GM18858 (cell line): Measurements from ENCODE around the gene CES4A.
"Not testable (repeated sequence)": the region's sequence is repeated elsewhere in the genome, so short reads cannot be mapped to it uniquely, and the experiment has no call there.

Experiments used
- ATAC-seq: cut with Tn5 transposase; IDR thresholded peaks from one replicate; pipeline ENCODE4 v1.9.1; 2021; ENCODE audit not compliant: unreplicated experiment

CES4A gene

DNA sequence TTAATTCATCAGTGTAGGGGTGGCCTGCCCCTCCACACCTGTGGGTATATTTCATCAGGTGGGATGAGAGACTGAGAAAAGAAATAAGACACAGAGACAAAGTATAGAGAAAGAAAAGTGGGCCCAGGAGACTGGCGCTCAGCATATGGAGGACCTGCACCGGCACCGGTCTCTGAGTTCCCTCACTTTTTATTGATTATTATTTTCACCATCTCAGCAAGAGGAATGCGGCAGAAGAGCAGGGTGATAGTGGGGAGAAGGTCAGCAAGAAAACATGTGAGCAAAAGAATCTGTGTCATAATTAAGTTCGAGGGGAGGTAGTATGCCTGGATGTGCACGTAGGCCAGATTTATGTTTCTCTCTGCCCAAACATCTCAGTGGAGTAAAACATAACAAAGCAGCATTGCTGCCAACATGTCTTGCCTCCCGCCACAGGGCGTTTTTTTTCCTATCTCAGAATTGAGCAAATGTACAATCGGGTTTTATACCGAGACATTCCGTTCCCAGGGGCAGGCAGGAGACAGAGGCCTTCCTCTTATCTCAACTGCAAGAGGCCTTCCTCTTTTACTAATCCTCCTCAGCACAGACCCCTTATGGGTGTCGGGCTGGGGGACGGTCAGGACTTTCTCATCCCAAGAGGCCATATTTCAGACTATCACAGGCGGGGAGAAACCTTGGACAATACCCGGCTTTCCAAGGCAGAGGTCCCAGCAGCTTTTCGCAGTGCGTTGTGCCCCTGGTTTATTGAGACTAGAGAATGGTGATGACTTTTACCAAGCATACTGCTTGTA, 32.8 kb upstream of the CES4A start:
- ATAC-seq, result not testable (repeated sequence)

DNA sequence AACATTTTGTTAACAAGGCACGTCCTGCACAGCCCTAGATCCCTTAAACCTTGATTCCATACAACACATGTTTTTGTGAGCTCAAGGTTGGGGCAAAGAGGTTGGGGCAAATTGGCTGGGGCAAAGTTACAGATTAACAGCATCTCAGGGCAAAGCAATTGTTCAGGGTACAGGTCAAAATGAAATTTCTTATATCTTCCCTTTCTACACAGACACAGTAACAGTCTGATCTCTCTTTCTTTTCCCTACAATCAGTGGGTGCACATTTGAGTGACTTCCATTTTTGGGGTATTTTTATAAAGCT, 32.3 kb upstream of the CES4A start:
- ATAC-seq, result not testable (repeated sequence)

DNA sequence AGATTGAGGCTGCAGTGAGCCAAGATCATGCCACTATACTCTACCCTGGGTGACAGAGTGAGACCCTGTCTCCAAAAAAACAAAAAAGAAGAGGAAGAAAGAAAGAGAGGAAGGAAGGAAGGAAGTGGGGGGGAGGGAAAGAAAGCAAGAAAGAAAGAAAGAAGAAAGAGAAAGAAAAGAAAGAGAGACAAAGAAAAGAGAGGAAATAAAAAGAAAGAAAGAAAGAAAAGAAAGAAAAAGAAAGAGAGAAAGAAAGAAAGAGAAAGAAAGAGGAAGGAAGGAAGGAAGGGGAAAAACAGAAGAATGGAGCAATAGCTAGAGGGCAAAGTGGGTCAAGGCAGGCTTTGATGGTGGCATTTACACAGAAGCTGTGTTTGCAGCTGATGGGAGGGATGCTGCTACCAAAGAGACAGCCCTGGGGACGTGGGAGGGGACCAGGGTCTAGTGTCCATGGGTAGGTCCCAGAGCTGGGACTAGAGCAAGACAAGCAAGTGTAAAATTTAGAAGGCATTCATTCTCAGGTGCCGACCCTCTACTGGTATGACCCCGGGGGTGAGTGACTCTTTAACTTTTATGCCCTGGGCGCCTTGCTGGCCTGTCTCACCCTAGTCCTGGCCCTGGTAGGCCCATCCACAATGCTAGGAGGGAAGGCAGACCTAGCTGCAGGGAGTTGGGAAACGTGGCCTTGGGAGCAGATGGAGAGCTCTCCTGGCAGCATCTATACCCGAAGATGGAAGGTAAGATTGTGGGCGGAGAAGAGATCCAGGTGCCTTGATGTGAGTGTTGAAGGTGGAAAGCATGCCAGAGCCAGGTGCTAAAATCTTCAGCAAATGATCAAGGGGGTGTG, 29.3 kb upstream of the CES4A start:
- ATAC-seq, result no peak

GRCh38 chr16:66959704-66960161, 28.7 kb upstream of the CES4A start:
- ATAC-seq, result no peak

GRCh38 chr16:66960270-66960669, 28.1 kb upstream of the CES4A start:
- no peak for ATAC-seq

GRCh38 chr16:66961065-66961744, 27.2 kb upstream of the CES4A start, which contains the start of gene CES3:
TSS of gene CES3 (plus strand) at chr16:66961266. CDS start at chr16:66961308, 42 bp downstream.
- ATAC-seq, result no peak

- ATAC-seq, result no peak
Observed at GRCh38 chr16:66961914-66962313, 26.5 kb upstream of the CES4A start.

- ATAC-seq, result no peak
Observed at GRCh38 chr16:66964049-66964448, 24.3 kb upstream of the CES4A start.

DNA sequence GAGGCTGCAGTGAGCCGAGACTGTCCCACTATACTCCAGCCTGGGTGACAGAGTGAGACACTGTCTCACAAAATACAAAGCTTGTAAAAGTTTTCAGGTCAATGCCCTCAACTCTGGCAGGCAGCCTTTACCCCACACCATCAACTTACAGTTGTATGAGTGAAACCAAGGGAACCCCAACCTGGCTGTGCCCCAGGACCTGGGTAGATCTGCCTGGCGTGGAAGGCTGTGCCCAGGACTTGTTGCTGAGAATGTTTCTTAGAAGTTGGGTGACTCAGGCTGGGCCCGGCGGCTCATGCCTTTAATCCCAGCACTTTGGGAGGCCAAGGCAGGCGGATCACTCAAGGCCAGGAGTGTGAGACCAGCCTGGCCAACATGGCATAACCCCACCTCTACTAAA, 19.5 kb upstream of the CES4A start:
- ATAC-seq, result no peak

DNA sequence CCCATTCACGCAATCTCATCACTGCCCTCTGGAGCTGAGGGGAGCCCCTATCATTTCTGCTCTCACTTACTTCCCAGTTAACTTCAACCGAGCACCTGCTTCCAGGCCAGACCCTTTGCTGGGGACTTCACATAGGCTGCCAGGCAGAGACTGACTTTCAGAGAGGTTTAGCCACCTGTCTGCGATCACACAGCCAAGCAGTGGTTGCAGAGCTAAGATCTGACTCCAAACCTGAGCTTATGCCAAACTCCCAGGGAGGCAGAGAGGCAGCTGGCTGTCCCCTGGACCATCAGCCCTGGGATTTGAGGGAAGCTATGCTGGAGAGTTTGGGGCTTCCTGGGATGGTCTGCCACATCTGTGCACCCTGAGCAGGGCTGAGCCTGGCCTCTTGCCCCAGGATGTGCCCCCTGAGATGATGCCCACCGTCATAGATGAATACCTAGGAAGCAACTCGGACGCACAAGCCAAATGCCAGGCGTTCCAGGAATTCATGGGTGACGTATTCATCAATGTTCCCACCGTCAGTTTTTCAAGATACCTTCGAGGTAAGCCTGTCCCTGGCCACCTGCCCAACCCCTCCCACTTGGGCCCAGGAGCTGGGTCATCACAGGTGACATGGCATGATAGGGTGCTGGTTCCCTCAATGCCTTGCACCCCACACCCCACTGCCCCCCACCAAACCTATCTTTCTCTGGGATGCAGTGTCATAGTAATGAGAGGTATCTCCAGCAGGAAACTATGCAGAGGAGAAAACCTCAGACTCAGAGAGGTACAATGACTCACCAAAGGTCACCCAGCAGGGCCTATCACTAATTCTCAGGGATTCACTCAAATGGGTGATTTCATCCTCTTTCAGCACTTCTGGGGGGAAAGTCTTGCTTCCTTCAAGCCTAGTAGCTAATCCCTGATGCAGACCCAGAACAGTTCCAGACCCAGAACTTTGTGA, 17.3 kb upstream of the CES4A start:
- no peak for ATAC-seq

DNA sequence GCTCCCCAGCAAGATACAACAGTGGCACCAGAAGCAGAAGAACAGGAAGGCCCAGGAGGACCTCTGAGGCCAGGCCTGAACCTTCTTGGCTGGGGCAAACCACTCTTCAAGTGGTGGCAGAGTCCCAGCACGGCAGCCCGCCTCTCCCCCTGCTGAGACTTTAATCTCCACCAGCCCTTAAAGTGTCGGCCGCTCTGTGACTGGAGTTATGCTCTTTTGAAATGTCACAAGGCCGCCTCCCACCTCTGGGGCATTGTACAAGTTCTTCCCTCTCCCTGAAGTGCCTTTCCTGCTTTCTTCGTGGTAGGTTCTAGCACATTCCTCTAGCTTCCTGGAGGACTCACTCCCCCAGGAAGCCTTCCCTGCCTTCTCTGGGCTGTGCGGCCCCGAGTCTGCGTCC, 15.4 kb upstream of the CES4A start:
- no peak for ATAC-seq

DNA sequence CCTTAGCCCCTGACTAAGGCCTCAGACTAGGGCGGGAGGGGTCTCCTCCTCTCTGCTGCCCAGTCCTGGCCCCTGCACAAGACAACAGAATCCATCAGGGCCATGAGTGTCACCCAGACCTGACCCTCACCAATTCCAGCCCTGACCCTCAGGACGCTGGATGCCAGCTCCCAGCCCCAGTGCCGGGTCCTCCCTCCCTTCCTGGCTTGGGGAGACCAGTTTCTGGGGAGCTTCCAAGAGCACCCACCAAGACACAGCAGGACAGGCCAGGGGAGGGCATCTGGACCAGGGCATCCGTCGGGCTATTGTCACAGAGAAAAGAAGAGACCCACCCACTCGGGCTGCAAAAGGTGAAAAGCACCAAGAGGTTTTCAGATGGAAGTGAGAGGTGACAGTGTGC, 14.7 kb upstream of the CES4A start:
- no peak for ATAC-seq

DNA sequence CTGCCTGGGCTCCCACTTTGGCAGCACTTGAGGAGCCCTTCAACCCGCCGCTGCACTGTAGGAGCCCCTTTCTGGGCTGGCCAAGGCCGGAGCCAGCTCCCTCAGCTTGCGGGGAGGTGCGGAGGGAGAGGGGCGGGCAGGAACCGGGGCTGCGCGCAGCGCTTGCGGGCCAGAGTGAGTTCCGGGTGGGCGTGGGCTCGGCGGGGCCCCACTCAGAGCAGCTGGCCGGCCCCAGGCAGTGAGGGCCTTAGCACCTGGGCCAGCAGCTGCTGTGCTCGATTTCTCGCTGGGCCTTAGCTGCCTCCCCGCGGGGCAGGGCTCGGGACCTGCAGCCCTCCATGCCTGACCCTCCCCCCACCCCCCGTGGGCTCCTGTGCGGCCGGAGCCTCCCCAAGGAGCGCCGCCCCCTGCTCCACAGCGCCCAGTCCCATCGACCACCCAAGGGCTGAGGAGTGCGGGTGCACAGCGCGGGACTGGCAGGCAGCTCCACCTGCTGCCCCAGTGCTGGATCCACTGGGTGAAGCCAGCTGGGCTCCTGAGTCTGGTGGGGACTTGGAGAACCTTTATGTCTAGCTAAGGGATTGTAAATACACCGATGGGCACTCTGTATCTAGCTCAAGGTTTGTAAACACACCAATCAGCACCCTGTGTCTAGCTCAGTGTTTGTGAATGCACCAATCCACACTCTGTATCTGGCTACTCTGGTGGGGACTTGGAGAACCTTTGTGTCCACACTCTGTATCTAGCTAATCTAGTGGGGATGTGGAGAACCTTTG, 14.0 kb upstream of the CES4A start:
- not testable (repeated sequence) for ATAC-seq

DNA sequence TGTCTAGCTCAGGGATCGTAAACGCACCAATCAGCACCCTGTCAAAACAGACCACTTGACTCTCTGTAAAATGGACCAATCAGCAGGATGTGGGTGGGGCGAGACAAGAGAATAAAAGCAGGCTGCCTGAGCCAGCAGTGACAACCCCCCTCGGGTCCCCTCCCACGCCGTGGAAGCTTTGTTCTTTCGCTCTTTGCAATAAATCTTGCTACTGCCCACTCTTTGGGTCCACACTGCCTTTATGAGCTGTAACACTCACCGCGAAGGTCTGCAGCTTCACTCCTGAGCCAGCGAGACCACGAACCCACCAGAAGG, 13.5 kb upstream of the CES4A start:
- not testable (repeated sequence) for ATAC-seq

GRCh38 chr16:66975302-66975893, 13.0 kb upstream of the CES4A start:
- ATAC-seq, result no peak

DNA sequence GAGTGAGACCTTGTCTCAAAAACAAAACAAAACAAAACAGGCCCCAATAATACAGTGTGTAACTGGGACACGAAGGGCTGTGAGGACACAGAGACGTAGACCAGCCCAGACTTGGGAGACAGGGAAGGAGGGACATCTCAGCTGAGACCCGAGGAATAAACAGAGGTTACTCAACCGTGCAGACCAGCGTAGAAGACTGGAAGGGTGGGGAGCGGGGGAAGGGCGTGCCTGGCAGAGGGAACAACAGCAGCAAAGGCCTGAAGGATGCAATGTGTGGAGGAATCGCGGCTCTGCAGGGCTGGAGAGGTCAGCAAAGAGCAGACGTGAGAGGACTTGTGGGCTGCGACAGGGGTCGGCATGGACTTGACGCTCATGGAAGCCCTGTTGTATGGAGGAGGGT, 11.6 kb upstream of the CES4A start:
- no peak for ATAC-seq

DNA sequence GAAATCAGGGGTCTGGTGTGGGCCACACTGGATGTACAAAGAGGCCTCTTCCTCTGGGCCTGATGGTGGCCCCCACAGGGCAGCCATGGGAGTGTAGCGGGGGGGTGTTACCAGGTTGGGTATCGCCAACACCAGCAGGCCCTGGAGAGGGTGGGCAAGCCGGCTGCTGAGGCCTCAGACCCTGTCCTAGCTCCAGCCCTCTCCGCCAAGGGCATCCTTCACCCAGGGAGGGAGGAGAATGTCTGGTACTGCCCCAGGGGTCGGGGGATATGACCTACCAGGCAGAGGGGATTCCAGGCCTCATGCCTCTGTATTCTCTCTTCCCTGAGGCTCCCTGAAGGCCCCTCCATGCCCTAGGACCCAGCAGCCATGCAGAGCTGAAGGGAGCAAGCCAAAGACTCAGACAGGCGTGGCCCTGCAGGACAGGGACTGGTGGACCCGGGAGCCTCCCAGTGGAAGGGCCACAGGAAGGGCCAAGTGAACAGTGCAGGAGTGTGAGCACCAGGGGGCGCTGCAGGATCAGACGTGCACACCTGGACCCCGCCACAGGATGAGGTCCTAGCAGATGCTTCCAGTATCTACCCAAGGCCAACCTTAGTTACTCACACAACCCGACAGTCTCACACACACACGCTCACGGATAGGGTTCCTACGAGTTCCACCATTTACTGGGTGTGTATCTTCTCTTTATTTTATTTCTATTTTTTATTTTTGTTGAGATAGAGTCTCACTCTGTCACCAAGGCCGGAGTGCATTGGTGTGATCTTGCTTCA, 10.9 kb upstream of the CES4A start:
- ATAC-seq, result no peak

- no peak for ATAC-seq
Observed at GRCh38 chr16:66979011-66979717, 9.2 kb upstream of the CES4A start.
